Endodermal cell (in vitro differentiated cells): Measurements from ENCODE around the gene RAB27B. TPM values are rescaled to one million over a fixed set of nuclear protein-coding genes. Genes with fewer than 3 reads are reported as not detected.
"Not testable (repeated sequence)": the region's sequence is repeated elsewhere in the genome, so short reads cannot be mapped to it uniquely, and the experiment has no call there.

Experiments
- DNase-seq: peaks from one replicate; pipeline ENCODE4 v3.0.0-alpha.2; 2017
- H3K27ac ChIP-seq: 2 replicates; pipeline ENCODE4 v1.5.1; 2013; ENCODE audit warnings: mild to moderate bottlenecking, low read depth, low read length, moderate library complexity
- H3K27me3 ChIP-seq: 2 replicates; pipeline ENCODE4 v1.6.1; 2013; ENCODE audit warnings: mild to moderate bottlenecking, low read length, moderate library complexity; ENCODE audit not compliant: insufficient read depth, control insufficient read depth, poor library complexity, severe bottlenecking
- H3K36me3 ChIP-seq: 2 replicates; pipeline ENCODE4 v1.7.0; 2013; ENCODE audit warnings: mild to moderate bottlenecking, low read length, moderate library complexity; ENCODE audit not compliant: control insufficient read depth, insufficient read depth
- H3K4me1 ChIP-seq: one replicate; pipeline ENCODE4 v1.7.0; 2013; ENCODE audit warnings: low read length; ENCODE audit not compliant: control insufficient read depth, insufficient read depth
- H3K4me3 ChIP-seq: 2 replicates; pipeline ENCODE4 v1.5.1; 2013; ENCODE audit warnings: mild to moderate bottlenecking, low read length, moderate library complexity
- H3K9ac ChIP-seq: 2 replicates; pipeline ENCODE4 v1.6.1; 2013; ENCODE audit warnings: mild to moderate bottlenecking, low read length, moderate library complexity; ENCODE audit not compliant: poor library complexity, severe bottlenecking; ENCODE audit errors: extremely low read depth
- H3K9me3 ChIP-seq: 2 replicates; pipeline ENCODE4 v1.6.1; 2013; ENCODE audit warnings: mild to moderate bottlenecking, low read length, moderate library complexity; ENCODE audit not compliant: control insufficient read depth
- H3K27ac Mint-ChIP-seq: 2 replicates; pipeline ENCODE4 v1.8.0; 2020; ENCODE audit warnings: mixed read lengths
- H3K27me3 Mint-ChIP-seq: 2 replicates; pipeline ENCODE4 v1.8.0; 2021; ENCODE audit warnings: mild to moderate bottlenecking, mixed read lengths; ENCODE audit not compliant: insufficient read depth
- H3K36me3 Mint-ChIP-seq: 2 replicates; pipeline ENCODE4 v1.8.0; 2020; ENCODE audit warnings: low read depth, mixed read lengths
- H3K4me1 Mint-ChIP-seq: 2 replicates; pipeline ENCODE4 v1.8.0; 2020; ENCODE audit warnings: mixed read lengths
- H3K4me3 Mint-ChIP-seq: 2 replicates; pipeline ENCODE4 v1.8.0; 2020; ENCODE audit warnings: mild to moderate bottlenecking, moderate library complexity, mixed read lengths
- H3K9me3 Mint-ChIP-seq: 2 replicates; pipeline ENCODE4 v1.8.0; 2020; ENCODE audit warnings: mild to moderate bottlenecking, mixed read lengths
- WGBS, 2 experiments: methylation state at CpG; one replicate each; pipeline versions ENCODE4 v1.1.5 to v1.1.7; 2013; ENCODE audit warnings: missing lambda C conversion rate in 2 of 2, mixed read lengths in 1 of 2; ENCODE audit not compliant: insufficient coverage in 1 of 2, insufficient read length in 1 of 2; 5-methylcytosine and 5-hydroxymethylcytosine counted together
- total RNA-seq, 2 donors: library from RNA; stranded (reverse); fragmentation: NEBNext Ultra II Directional in 1 of 2; extraction: Animal tissue kit (Norgen Biotek cat#: 25700) in 1 of 2; gene quantifications; 2 replicates in 1 of 2; 3 replicates in 1 of 2; pipeline ENCODE4 v1.2.1, GENCODE V29; 2021
- TF ChIP-seq, protein P1 (sequence below): fragments of 200-600 bp; sonication (generic); conservative IDR thresholded peaks from 2 replicates; pipeline ENCODE4 v1.5.0; 2021; ENCODE audit warnings: antibody characterized with exemption, mild to moderate bottlenecking

RAB27B gene
- total RNA-seq, 2 donors from 2014 or later: 0.40 to 0.99 TPM

DNA sequence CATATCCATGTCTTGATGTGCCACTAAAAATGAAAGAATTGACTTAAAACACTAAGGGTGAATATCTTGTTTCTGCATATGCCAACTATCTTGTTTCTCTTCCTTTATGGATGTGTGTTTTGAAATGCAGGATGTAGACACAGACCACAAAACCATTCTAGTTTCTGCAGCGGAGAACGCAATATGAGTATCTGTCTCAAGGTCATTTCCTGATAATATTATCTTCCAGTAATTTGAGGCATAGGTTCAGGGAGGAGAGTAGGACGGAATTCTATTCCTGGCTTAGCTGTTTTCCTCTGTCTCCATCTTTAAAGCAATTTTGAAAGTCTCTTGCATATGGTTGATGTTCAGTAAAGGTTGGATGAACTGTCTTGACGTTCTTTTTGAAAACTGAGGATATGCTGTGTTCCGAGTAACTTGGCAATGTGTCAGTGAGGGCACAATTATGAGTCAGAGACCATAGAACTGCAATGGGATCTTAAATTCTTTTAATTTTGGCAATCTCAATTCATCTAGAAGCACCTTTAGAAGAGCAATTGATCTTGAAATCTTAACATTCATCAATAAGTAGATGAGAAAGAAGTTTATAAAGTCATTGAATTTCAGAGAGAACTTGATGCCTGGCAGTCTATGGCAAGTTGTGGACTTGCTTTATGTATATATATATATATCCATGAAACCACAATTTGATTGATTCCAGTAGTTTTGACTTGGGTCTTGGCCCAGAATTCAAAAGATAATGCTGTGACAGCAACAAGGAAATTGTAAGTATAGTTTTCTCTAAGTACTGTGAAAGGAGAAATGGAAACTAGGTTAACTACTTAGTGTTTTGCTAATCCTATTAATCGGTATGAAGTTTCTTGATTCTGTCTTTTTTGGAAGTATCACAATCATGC lies 24.8 kb downstream of the RAB27B start:
- no peaks in the 10 kb centered on the region for H3K27me3 Mint-ChIP-seq
- TF ChIP-seq, protein P1, sequence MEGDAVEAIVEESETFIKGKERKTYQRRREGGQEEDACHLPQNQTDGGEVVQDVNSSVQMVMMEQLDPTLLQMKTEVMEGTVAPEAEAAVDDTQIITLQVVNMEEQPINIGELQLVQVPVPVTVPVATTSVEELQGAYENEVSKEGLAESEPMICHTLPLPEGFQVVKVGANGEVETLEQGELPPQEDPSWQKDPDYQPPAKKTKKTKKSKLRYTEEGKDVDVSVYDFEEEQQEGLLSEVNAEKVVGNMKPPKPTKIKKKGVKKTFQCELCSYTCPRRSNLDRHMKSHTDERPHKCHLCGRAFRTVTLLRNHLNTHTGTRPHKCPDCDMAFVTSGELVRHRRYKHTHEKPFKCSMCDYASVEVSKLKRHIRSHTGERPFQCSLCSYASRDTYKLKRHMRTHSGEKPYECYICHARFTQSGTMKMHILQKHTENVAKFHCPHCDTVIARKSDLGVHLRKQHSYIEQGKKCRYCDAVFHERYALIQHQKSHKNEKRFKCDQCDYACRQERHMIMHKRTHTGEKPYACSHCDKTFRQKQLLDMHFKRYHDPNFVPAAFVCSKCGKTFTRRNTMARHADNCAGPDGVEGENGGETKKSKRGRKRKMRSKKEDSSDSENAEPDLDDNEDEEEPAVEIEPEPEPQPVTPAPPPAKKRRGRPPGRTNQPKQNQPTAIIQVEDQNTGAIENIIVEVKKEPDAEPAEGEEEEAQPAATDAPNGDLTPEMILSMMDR: no peak
- H3K9me3 Mint-ChIP-seq: peaks cover 10% of the 10 kb centered on the region
- H3K4me3 Mint-ChIP-seq: no peak overlapping the region
- H3K4me1 Mint-ChIP-seq: peaks cover 8% of the 10 kb centered on the region
- H3K27ac Mint-ChIP-seq: no peak overlapping the region
- H3K27ac ChIP-seq: no peak overlapping the region
- H3K9me3 ChIP-seq: peaks cover 8% of the 10 kb centered on the region
- WGBS, 2 experiments: 86 to 91% methylated on average over 4 to 6 of the region's 6 CpGs
- H3K4me1 ChIP-seq: no peaks in the 10 kb centered on the region
- no peak overlapping the region for H3K9ac ChIP-seq
- no peak overlapping the region for H3K4me3 ChIP-seq
- no peak for DNase-seq
- no peaks in the 10 kb centered on the region for H3K36me3 ChIP-seq
- H3K27me3 ChIP-seq: no peaks in the 10 kb centered on the region
- no peaks in the 10 kb centered on the region for H3K36me3 Mint-ChIP-seq

DNA sequence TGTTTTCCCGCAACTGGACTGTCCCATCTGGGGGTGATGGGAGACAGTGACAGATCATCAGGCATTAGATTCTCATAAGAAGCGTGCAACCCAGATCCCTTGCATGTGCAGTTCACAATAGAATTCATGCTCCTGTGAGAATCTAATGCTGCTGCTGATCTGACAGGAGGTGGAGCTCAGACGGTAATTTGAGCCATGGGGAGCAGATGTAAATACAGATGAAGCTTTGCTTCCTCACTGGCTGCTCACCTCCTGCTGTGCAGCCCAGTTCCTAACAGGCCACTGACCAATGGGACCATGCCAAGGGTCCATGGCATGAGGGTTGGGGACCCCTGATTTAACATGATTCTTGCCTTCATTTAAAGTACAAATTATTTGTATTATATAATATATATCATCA lies 26.8 kb downstream of the RAB27B start:
- H3K27me3 Mint-ChIP-seq, H3K36me3 ChIP-seq, H3K4me3 Mint-ChIP-seq, H3K4me1 ChIP-seq, DNase-seq, H3K27ac ChIP-seq, H3K9ac ChIP-seq, H3K4me3 ChIP-seq, H3K36me3 Mint-ChIP-seq, H3K27me3 ChIP-seq, H3K27ac Mint-ChIP-seq, H3K9me3 ChIP-seq: not testable (repeated sequence)
- H3K4me1 Mint-ChIP-seq: peaks cover 16% of the 10 kb centered on the region
- peaks cover 10% of the 10 kb centered on the region for H3K9me3 Mint-ChIP-seq
- 96 to 100% methylated on average over 1 to 3 of the region's 3 CpGs for WGBS, 2 experiments

- H3K4me1 Mint-ChIP-seq: peaks cover 23% of the 10 kb centered on the region
- DNase-seq: no peak
- TF ChIP-seq, protein P1: no peak
- no peaks in the 10 kb centered on the region for H3K36me3 Mint-ChIP-seq
- Histone ChIP-seq H3K4me1 (peaks cover 3% of the 10 kb centered on the region), H3K9ac (no peak overlapping the region), H3K4me3 (no peak overlapping the region), H3K36me3 (no peaks in the 10 kb centered on the region), H3K27ac (no peak overlapping the region), H3K9me3 (peaks cover 8% of the 10 kb centered on the region), H3K27me3 (no peaks in the 10 kb centered on the region)
- peaks cover 10% of the 10 kb centered on the region for H3K9me3 Mint-ChIP-seq
- no peaks in the 10 kb centered on the region for H3K27me3 Mint-ChIP-seq
- no peak overlapping the region for H3K4me3 Mint-ChIP-seq
- 45 to 83% methylated on average over 1 to 2 of the region's 2 CpGs for WGBS, 2 experiments
- no peak overlapping the region for H3K27ac Mint-ChIP-seq
These were observed 27.9 kb downstream of the RAB27B start for GRCh38 chr18:54856105-54856646.
